ENCODE measurements around the gene UGT8.

DNA sequence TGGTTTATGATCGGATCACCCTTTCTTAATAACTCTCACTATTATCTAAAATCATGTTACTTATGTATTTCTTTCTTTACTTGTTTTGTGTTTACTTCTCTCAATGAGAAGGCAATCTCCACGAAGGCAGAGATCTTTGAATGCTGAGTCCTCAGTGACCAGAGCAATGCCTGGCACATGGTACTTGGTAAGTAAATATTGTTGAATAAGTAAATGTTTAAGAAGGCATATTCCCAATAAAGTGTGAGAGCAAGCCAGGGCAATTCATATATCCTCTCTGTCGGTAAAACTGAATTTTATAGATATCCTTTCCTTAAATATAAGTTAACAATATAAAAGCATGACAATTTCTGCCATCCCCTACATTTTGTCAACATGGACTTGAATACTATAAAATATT is 94.4 kb downstream of the UGT8 start:
- no peak for TF ChIP-seq CTCF (IDR thresholded peaks at IDR 0.05 in 4 of 5, conservative IDR thresholded peaks at IDR 0.05 in 1 of 5)
- no peak for TF ChIP-seq POLR2A (IDR thresholded peaks at IDR 0.05)
